Measurements from ENCODE around the gene TMEM131. TPM values are rescaled to one million over a fixed set of nuclear protein-coding genes. Genes with fewer than 3 reads are reported as not detected.

Gene TMEM131
- total and polyA plus RNA-seq, 2 experiments from 2014 or later: 9.2 to 22.7 TPM

- Histone ChIP-seq H3K4me2 (no peak overlapping the region), H4K20me1 (replicated peaks; ENCODE audit: insufficient read depth) (0 out of 2 replicates have a peak, but pooled peaks cover 3% of the 10 kb centered on the region), H3K36me3 (ENCODE audit: insufficient read depth) (no peaks in the 10 kb centered on the region; the same call in 1 of the 2 replicates), H3K4me3 (no peak overlapping the region), H3K79me2 (replicated peaks; ENCODE audit: insufficient read depth) (no peaks in the 10 kb centered on the region), H3K4me1 (ENCODE audit: insufficient read depth) (no peaks in the 10 kb centered on the region), H3K27me3 (ENCODE audit: insufficient read depth) (no peaks in the 10 kb centered on the region), H3F3A (replicated peaks; ENCODE audit: low read depth) (no peaks in the 10 kb centered on the region), H3K27ac (ENCODE audit: low read depth) (no peak overlapping the region), H3K9me2 (ENCODE audit: insufficient read depth) (no peaks in the 10 kb centered on the region), H2AFZ (no peak overlapping the region)
- Mint-ChIP-seq H3K27me3 (ENCODE audit: insufficient read depth, low read depth, poor library complexity) (no peaks in the 10 kb centered on the region), H3K36me3 (ENCODE audit: low read depth) (peaks cover 7% of the 10 kb centered on the region; the same call in 2 of the 3 replicates), H3K9me3 (no peaks in the 10 kb centered on the region), H3K27ac (no peak overlapping the region), H3K4me3 (no peak overlapping the region), H3K4me1 (no peaks in the 10 kb centered on the region)
- ATAC-seq: no peak
- no peak for TF ChIP-seq REST (IDR thresholded peaks at IDR 0.05; ENCODE audit: unreplicated experiment)
- no peak for TF ChIP-seq STAT1 (IDR thresholded peaks at IDR 0.05; ENCODE audit: unreplicated experiment)
- no peak for TF ChIP-seq ZNF462 (CRISPR knock-in tag; IDR thresholded peaks at IDR 0.05)
- TF ChIP-seq CTCF (conservative IDR thresholded peaks at IDR 0.05; ENCODE audit: low read depth in 2 of 2): no peak
- no peak for TF ChIP-seq NANOG (IDR thresholded peaks at IDR 0.05; ENCODE audit: borderline replicate concordance)
- TF ChIP-seq ZNF331 (CRISPR knock-in tag; IDR thresholded peaks at IDR 0.05; ENCODE audit: low read depth): no peak
- no peak for DNase-seq (ENCODE audit: low spot score)
Measured at GRCh38 chr2:97797355-97797754, 198.4 kb downstream of the TMEM131 start.
